CD4-positive, alpha-beta T cell treated with Interleukin-6 for 4 hours (primary cell): ENCODE data around the gene PCDHGC4.

Experiments used
- DNase-seq: peaks from one replicate; pipeline ENCODE4 v3.0.0-alpha.2; 2020; ENCODE audit warnings: mixed read lengths

Gene PCDHGC4

GRCh38 chr5:141532726-141533125 is 47.9 kb downstream of the PCDHGC4 start:
- no peak for DNase-seq

DNA sequence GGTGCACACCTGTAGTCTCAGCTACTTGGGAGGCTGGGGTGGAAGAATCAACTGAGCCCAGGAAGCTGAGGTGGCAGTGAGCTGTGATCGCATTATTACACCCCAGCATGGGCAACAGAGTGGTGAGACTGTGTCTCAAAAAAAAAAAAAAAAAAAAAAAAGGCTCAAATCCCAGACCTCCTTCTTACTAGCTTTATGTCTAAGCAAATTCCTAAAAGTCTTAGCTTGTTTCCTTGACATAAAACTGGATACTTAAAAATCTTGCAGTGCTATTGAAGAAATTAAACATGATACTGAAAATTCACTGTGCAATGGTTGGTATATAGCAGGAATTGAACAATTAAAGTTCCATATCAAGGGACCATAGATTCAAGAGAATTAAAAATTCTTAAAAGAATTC is 49.1 kb downstream of the PCDHGC4 start:
- no peak for DNase-seq

- DNase-seq = no peak
These were observed 49.8 kb downstream of the PCDHGC4 start for GRCh38 chr5:141534492-141535213.
